ENCODE results near the gene CARS1. TPM values are rescaled to one million over a fixed set of nuclear protein-coding genes. Genes with fewer than 3 reads are reported as not detected.

The CARS1 gene
- total and polyA plus RNA-seq, 10 of the 15 experiments (the other 5 are each of a cell fraction or from before 2014, with no cell fraction given): 7.8 to 60.6 (median 45.7) TPM

DNA sequence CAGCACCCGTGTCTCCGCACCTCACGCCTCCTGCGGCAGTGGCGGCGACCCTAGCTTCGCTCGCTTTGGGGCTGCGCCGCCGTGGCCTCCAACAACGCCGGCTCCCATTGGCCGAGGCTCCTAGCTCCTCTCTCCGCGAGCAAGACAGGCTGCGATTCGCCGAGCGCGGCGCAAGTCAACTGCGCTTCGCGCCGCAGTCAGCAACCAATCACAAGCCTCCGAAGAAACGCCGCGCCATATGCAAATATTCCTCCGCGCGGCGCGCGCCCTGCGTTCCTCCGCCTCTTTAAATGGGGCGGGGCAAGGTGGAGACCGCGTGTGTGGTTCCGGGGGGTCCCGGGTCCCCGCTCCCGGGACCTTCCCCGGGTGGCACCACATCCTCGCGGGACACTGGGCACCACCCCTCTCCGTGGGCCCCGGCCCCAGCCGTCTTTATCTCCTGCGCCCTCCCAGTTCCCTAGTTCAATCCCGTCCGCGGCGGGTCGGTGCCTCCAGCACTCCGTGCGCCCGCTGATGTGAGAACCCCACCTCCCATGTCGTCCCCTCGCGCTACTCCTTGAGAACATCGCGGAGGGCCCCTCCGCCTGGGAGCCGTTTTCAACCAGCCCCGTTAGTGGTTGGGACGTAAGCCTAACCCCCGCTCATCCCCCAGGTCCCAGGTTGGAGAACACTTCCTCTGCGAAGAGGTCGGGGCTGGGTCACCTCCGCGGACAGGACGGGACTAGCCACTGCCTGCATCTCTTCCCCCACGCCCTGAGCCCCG lies 64.8 kb downstream of the CARS1 start, which contains the start of gene NAP1L4:
Gene NAP1L4 (minus strand): TSS at position 96 of the 763 bp plus-strand sequence. CDS start 13,109 bp downstream, outside the sequence.
- Histone ChIP-seq H3K4me2 (ENCODE audit: control insufficient read depth, insufficient read depth) (peak within 1 kb of the TSS; percentile 97), H3K27ac (ENCODE audit: control insufficient read depth, insufficient read depth) (peak within 1 kb of the TSS; percentile 84), H3K36me3 (ENCODE audit: control insufficient read depth in 2 of 2, insufficient read depth in 2 of 2, low read length in 1 of 2) (peaks cover 0 to 4% of the 10 kb centered on the region in 2 experiments; a peak in 1 of 4 replicates), H3K9me3 (replicated peaks; ENCODE audit: control insufficient read depth, insufficient read depth, low read length) (no peaks in the 10 kb centered on the region), H3K4me1 (ENCODE audit: control insufficient read depth, insufficient read depth, low read length) (peaks cover 6% of the 10 kb centered on the region), H3K27me3 (replicated peaks in 1 of 2; ENCODE audit: control insufficient read depth in 2 of 2, insufficient read depth in 2 of 2, low read length in 1 of 2) (no peaks in the 10 kb centered on the region), H3K4me3 (peak within 1 kb of the TSS; percentile 97), H3K9ac (ENCODE audit: control insufficient read depth, insufficient read depth, low read length) (peak within 1 kb of the TSS; percentile 77), H3K79me2 (ENCODE audit: control insufficient read depth, insufficient read depth, low read length) (peaks cover 47% of the 10 kb centered on the region), H2AFZ (ENCODE audit: control insufficient read depth, low read depth, low read length) (peak within 1 kb of the TSS; percentile 82), H4K20me1 (ENCODE audit: control insufficient read depth, insufficient read depth) (peaks cover 6% of the 10 kb centered on the region; the same call in 1 of the 2 replicates)
- CTCF ChIA-PET: no interaction called here
- POLR2A ChIA-PET: interaction anchor here (0.8 to 1.1 kb wide), 6 partner anchors 11 to 387 kb away, joined by 3 to 11 read pairs (median 4); partner anchors contain the start of gene ZNF195
- ATAC-seq: peak; percentile 90
- BruUV-seq (replicated peaks): TSS peak; percentile 89
- WGBS (ENCODE audit: insufficient coverage, insufficient replicate concordance, low lambda C conversion rate, missing lambda C conversion rate): 1% methylated on average over 69 of the region's 77 CpGs
- SMC1A ChIA-PET (ENCODE audit: uncharacterized antibody, unreplicated experiment): interaction anchor here (0.6 kb wide), 1 partner anchor 58 kb away, joined by 4 read pairs; no protein-coding TSS in a partner anchor
- FAIRE-seq: peak; percentile 81
- RAD21 ChIA-PET (ENCODE audit: unreplicated experiment): interaction anchor here (0.7 to 4.8 kb wide), 8 partner anchors 9 to 99 kb away, joined by 3 to 42 read pairs (median 4); no protein-coding TSS in a partner anchor
- intact Hi-C loops (cut with micrococcal nuclease; ENCODE audit: unreplicated experiment): loop anchor here (5.0 kb wide), 1 partner anchor 65 kb away; the partner anchor contains the start of gene CARS1
- in situ Hi-C loops (cut with MboI): no loop called here
- peak; percentile 91 for DNase-seq (ENCODE audit: low read depth, low spot score)
- TF ChIP-seq RAD21 (IDR thresholded peaks at IDR 0.05; ENCODE audit: insufficient read depth, low read depth, low read length) (no peak), RUNX3 (IDR thresholded peaks at IDR 0.05; ENCODE audit: low read length) (peak; percentile 58; the same call in 1 of the 2 replicates), NRF1 (conservative IDR thresholded peaks at IDR 0.05; ENCODE audit: low read depth, low read length) (peak; percentile 82), ZSCAN29 (IDR thresholded peaks at IDR 0.05) (no peak), RFX5 (IDR thresholded peaks at IDR 0.05; ENCODE audit: low read depth, low read length) (peak; percentile 42; the same call in 1 of the 2 replicates), KDM1A (IDR thresholded peaks at IDR 0.05; ENCODE audit: borderline replicate concordance) (no peak), POU2F2 (IDR thresholded peaks at IDR 0.05; ENCODE audit: borderline replicate concordance, low read depth, low read length) (peak; percentile 99), GATAD2B (conservative IDR thresholded peaks at IDR 0.05; ENCODE audit: low read depth) (peak; percentile 62), FOXM1 (IDR thresholded peaks at IDR 0.05; ENCODE audit: low read depth, low read length) (no peak), CBX5 (IDR thresholded peaks at IDR 0.05; ENCODE audit: low read depth) (no peak), IKZF2 (IDR thresholded peaks at IDR 0.05) (peak in 1 of 2 experiments; percentile 46; a peak in 1 of 4 replicates), TCF7 (IDR thresholded peaks at IDR 0.05; ENCODE audit: borderline replicate concordance) (no peak), HCFC1 (IDR thresholded peaks at IDR 0.05; ENCODE audit: low read length) (peak; percentile 55; the same call in 1 of the 2 replicates), SIN3A (IDR thresholded peaks at IDR 0.05; ENCODE audit: low read depth, low read length) (peak; percentile 83), RCOR1 (conservative IDR thresholded peaks at IDR 0.05; ENCODE audit: low read depth, low read length) (no peak), SREBF2 (IDR thresholded peaks at IDR 0.05; ENCODE audit: low read length) (no peak), NFXL1 (IDR thresholded peaks at IDR 0.05; ENCODE audit: borderline replicate concordance) (no peak), IRF4 (IDR thresholded peaks at IDR 0.05; ENCODE audit: low read depth, low read length) (no peak), SP1 (IDR thresholded peaks at IDR 0.05; ENCODE audit: low read depth, low read length) (peak; percentile 83), CREM (IDR thresholded peaks at IDR 0.05; ENCODE audit: low read depth) (peak; percentile 16; the same call in 1 of the 2 replicates), NBN (IDR thresholded peaks at IDR 0.05) (peak; percentile 84), CBFB (IDR thresholded peaks at IDR 0.05; ENCODE audit: low read depth) (0 out of 2 replicates have a peak, but pooled peaks have one; percentile 12), ZNF622 (IDR thresholded peaks at IDR 0.05) (no peak), GABPA (IDR thresholded peaks at IDR 0.05; ENCODE audit: low read depth) (no peak), YBX1 (IDR thresholded peaks at IDR 0.05) (no peak)
- TF ChIP-seq, protein P1, sequence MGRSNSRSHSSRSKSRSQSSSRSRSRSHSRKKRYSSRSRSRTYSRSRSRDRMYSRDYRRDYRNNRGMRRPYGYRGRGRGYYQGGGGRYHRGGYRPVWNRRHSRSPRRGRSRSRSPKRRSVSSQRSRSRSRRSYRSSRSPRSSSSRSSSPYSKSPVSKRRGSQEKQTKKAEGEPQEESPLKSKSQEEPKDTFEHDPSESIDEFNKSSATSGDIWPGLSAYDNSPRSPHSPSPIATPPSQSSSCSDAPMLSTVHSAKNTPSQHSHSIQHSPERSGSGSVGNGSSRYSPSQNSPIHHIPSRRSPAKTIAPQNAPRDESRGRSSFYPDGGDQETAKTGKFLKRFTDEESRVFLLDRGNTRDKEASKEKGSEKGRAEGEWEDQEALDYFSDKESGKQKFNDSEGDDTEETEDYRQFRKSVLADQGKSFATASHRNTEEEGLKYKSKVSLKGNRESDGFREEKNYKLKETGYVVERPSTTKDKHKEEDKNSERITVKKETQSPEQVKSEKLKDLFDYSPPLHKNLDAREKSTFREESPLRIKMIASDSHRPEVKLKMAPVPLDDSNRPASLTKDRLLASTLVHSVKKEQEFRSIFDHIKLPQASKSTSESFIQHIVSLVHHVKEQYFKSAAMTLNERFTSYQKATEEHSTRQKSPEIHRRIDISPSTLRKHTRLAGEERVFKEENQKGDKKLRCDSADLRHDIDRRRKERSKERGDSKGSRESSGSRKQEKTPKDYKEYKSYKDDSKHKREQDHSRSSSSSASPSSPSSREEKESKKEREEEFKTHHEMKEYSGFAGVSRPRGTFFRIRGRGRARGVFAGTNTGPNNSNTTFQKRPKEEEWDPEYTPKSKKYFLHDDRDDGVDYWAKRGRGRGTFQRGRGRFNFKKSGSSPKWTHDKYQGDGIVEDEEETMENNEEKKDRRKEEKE (IDR thresholded peaks at IDR 0.05): no peak

All from GM12878 (cell line).